Bronchial epithelial cell (primary cell): Measurements from ENCODE around the gene PURA. TPM values are rescaled to one million over a fixed set of nuclear protein-coding genes. Genes with fewer than 3 reads are reported as not detected.

Source experiments
- DNase-seq: peaks from one replicate; pipeline ENCODE4 v3.0.0-alpha.2; 2010; ENCODE audit warnings: low read depth
- FAIRE-seq: peaks from 2 replicates; lab custom pipeline; 2011; peaks lifted over from hg19 to GRCh38; lab: Jason Lieb, UNC
- H3K27me3 ChIP-seq: 2 replicates; pipeline ENCODE4 v1.5.1; 2011; ENCODE audit warnings: low read length; ENCODE audit not compliant: control insufficient read depth, insufficient read depth
- H3K36me3 ChIP-seq: 2 replicates; pipeline ENCODE4 v1.5.1; 2011; ENCODE audit warnings: low read length; ENCODE audit not compliant: control insufficient read depth, insufficient read depth
- H3K4me3 ChIP-seq: 2 replicates; pipeline ENCODE4 v1.5.1; 2011; ENCODE audit warnings: mild to moderate bottlenecking, low read depth, low read length, control low read depth
- total RNA-seq: library from RNA; depleted of rRNA; stranded (reverse); fragments of >200 nt; gene quantifications from 2 replicates; pipeline ENCODE4 v1.2.1, GENCODE V29; 2014
- TF ChIP-seq, protein P1 (sequence below): IDR thresholded peaks from 2 replicates; pipeline ENCODE4 v1.5.1; 2011; ENCODE audit warnings: mild to moderate bottlenecking, moderate library complexity, low read length, control low read depth, inconsistent platforms; ENCODE audit not compliant: insufficient read depth, severe bottlenecking

The PURA gene
- total RNA-seq, 1 donor from 2014 or later, result 6.6 TPM

DNA sequence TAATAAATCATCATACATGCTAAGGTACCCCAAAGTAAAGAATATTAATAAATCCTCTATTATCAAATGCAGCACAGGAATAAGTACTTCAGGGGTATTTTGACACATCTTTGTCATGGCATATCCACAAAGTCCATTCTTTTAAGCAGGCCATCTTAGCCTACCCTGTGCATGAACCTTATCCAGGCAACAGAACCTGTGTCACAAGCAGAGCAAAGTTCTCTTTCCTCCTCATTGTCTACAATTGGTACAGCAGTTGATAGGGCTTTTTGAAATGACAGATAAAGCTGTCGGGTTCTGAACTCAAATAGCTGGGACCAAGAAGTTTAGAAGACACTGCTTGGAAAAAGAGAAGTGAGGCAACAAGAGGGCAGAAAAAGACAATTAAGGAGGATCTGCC, 30.8 kb upstream of the PURA start:
- no peaks in the 10 kb centered on the region for H3K27me3 ChIP-seq
- TF ChIP-seq, protein P1, sequence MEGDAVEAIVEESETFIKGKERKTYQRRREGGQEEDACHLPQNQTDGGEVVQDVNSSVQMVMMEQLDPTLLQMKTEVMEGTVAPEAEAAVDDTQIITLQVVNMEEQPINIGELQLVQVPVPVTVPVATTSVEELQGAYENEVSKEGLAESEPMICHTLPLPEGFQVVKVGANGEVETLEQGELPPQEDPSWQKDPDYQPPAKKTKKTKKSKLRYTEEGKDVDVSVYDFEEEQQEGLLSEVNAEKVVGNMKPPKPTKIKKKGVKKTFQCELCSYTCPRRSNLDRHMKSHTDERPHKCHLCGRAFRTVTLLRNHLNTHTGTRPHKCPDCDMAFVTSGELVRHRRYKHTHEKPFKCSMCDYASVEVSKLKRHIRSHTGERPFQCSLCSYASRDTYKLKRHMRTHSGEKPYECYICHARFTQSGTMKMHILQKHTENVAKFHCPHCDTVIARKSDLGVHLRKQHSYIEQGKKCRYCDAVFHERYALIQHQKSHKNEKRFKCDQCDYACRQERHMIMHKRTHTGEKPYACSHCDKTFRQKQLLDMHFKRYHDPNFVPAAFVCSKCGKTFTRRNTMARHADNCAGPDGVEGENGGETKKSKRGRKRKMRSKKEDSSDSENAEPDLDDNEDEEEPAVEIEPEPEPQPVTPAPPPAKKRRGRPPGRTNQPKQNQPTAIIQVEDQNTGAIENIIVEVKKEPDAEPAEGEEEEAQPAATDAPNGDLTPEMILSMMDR, result no peak
- H3K4me3 ChIP-seq, result no peak overlapping the region
- no peaks in the 10 kb centered on the region for H3K36me3 ChIP-seq
- DNase-seq (no peak), FAIRE-seq (no peak)

- DNase-seq, result no peak
- TF ChIP-seq, protein P1, result no peak
- Histone ChIP-seq H3K4me3 (no peak overlapping the region), H3K36me3 (no peaks in the 10 kb centered on the region), H3K27me3 (no peaks in the 10 kb centered on the region)
- no peak for FAIRE-seq
Observed at GRCh38 chr5:140083650-140084049, 30.3 kb upstream of the PURA start.

DNA sequence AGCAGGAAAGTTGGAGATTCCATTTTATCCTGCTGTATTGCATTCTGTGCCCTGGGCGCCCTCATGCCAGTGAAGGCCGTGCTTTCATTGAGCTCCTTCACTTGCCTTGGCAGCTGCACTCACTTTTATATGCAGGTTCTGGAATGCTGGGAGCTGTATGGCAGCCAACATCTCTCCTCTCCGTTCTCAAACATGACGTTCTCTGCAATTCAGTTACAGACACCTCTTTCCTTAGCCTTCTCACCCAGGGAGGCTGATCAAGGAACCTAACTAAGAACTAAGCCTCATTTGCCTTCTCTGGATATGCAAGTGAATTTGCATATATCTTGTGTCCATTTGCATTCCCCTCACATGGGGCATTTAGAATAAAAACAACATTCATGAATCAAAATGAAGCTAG, 29.4 kb upstream of the PURA start:
- Histone ChIP-seq H3K4me3 (no peak overlapping the region), H3K27me3 (no peaks in the 10 kb centered on the region), H3K36me3 (no peaks in the 10 kb centered on the region)
- FAIRE-seq (no peak), DNase-seq (no peak)
- TF ChIP-seq, protein P1, result no peak

- FAIRE-seq, result no peak
- no peak for DNase-seq
- no peak overlapping the region for H3K4me3 ChIP-seq
Observed at GRCh38 chr5:140090251-140090650, 23.7 kb upstream of the PURA start.

GRCh38 chr5:140093179-140093578, 20.7 kb upstream of the PURA start:
- Histone ChIP-seq H3K36me3 (no peaks in the 10 kb centered on the region), H3K4me3 (no peak overlapping the region), H3K27me3 (no peaks in the 10 kb centered on the region)
- DNase-seq (no peak), FAIRE-seq (no peak)
- TF ChIP-seq, protein P1, result no peak

More at GRCh38 chr5:140090251-140090650, 23.7 kb upstream of the PURA start:
- Histone ChIP-seq H3K27me3 (no peaks in the 10 kb centered on the region), H3K36me3 (no peaks in the 10 kb centered on the region)
- TF ChIP-seq, protein P1, result no peak

DNA sequence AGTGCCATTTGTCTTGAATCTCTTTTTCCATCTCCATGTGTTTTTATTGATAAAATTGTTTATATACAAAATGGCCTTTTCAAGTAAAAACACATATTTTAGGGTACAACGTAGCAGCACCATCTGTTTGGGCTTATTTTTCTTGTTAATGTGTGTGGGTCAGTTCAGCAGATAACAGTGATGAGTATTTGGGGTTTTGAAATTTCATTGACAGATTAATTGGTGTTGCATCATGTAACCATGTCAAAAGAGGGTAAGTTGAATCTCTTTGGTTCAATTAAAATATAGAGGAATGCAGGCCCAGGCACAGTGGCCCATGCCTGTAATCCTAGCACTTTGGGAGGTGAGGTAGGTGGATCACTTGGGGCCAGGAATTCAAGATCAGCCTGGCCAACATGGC, 20.0 kb upstream of the PURA start:
- TF ChIP-seq, protein P1, result no peak
- FAIRE-seq, result no peak

More for the DNA sequence above, 20.0 kb upstream of the PURA start:
- no peak overlapping the region for H3K4me3 ChIP-seq
- DNase-seq, result no peak
- no peaks in the 10 kb centered on the region for H3K27me3 ChIP-seq
- no peaks in the 10 kb centered on the region for H3K36me3 ChIP-seq
